SK-N-SH treated with all-trans-retinoic acid at 6 μM for 48 hours (cell line): ENCODE measurements around the gene SLC8B1.

Experiments used
- ATAC-seq: fragments of 200-7000 bp; cut with Tn5 transposase; 3 replicates; pipeline ENCODE4 v1.9.1; 2020; ENCODE audit warnings: mild to moderate bottlenecking, moderate library complexity
- ARNTL ChIP-seq: fragments of 450-650 bp; formaldehyde crosslinking; IDR thresholded peaks from 2 replicates; pipeline ENCODE4 v1.5.0; 2020; ENCODE audit warnings: low read depth, mild to moderate bottlenecking, moderate library complexity, borderline replicate concordance
- BACH2 ChIP-seq: fragments of 250-450 bp; sonication (Bioruptor Pico); IDR thresholded peaks from 2 replicates; pipeline ENCODE4 v1.9.0; 2021; ENCODE audit warnings: mild to moderate bottlenecking, borderline replicate concordance
- ESRRG ChIP-seq: fragments of 250-450 bp; sonication (Bioruptor Pico); IDR thresholded peaks from 2 replicates; pipeline ENCODE4 v1.6.1; 2021; ENCODE audit warnings: mild to moderate bottlenecking
- GLIS3 ChIP-seq: fragments of 250-450 bp; sonication (Bioruptor Pico); IDR thresholded peaks from 2 replicates; pipeline ENCODE4 v1.5.0; 2020; ENCODE audit warnings: mild to moderate bottlenecking, moderate library complexity
- OSR1 ChIP-seq: fragments of 250-450 bp; sonication (Bioruptor Pico); IDR thresholded peaks from 2 replicates; pipeline ENCODE4 v1.8.0; 2022; ENCODE audit warnings: moderate library complexity, mild to moderate bottlenecking, inconsistent platforms
- POU6F1 ChIP-seq: fragments of 250-450 bp; sonication (Bioruptor Pico); IDR thresholded peaks from 2 replicates; pipeline ENCODE4 v1.8.0; 2021; ENCODE audit warnings: low read depth, mild to moderate bottlenecking, moderate library complexity, borderline replicate concordance
- RARB ChIP-seq: fragments of 250-450 bp; sonication (Bioruptor Pico); IDR thresholded peaks from 2 replicates; pipeline ENCODE4 v1.8.0; 2021; ENCODE audit warnings: mild to moderate bottlenecking, moderate library complexity
- SNAI2 ChIP-seq: fragments of 250-450 bp; sonication (Bioruptor Pico); IDR thresholded peaks from 2 replicates; pipeline ENCODE4 v1.5.0; 2020; ENCODE audit warnings: mild to moderate bottlenecking, moderate library complexity
- TCF4 ChIP-seq: fragments of 250-450 bp; sonication (Bioruptor Pico); IDR thresholded peaks from 2 replicates; pipeline ENCODE4 v1.8.0; 2021; ENCODE audit warnings: mild to moderate bottlenecking, moderate library complexity, borderline replicate concordance
- TOX ChIP-seq: fragments of 250-450 bp; sonication (Bioruptor Pico); IDR thresholded peaks from 2 replicates; pipeline ENCODE4 v1.8.0; 2021; ENCODE audit warnings: mild to moderate bottlenecking, moderate library complexity, borderline replicate concordance
- ZNF565 ChIP-seq: fragments of 450-650 bp; formaldehyde crosslinking; conservative IDR thresholded peaks from 2 replicates; pipeline ENCODE4 v1.5.0; 2020; ENCODE audit warnings: low read depth, mild to moderate bottlenecking, moderate library complexity
- ZNF70 ChIP-seq: fragments of 450-650 bp; formaldehyde crosslinking; IDR thresholded peaks from 2 replicates; pipeline ENCODE4 v1.5.0; 2020; ENCODE audit warnings: mild to moderate bottlenecking, moderate library complexity
- TF ChIP-seq, protein P1 (sequence below): fragments of 250-450 bp; sonication (Bioruptor Pico); IDR thresholded peaks from 2 replicates; pipeline ENCODE4 v1.8.0; 2020; ENCODE audit warnings: mild to moderate bottlenecking, moderate library complexity, borderline replicate concordance
- TF ChIP-seq, protein P2 (sequence below): fragments of 250-450 bp; sonication (Bioruptor Pico); IDR thresholded peaks from 2 replicates; pipeline ENCODE4 v1.5.1; 2020; ENCODE audit warnings: low read depth, mild to moderate bottlenecking, moderate library complexity
- TF ChIP-seq, protein P3 (sequence below): fragments of 250-450 bp; sonication (Bioruptor Pico); IDR thresholded peaks from 2 replicates; pipeline ENCODE4 v1.5.0; 2020; ENCODE audit warnings: mild to moderate bottlenecking, moderate library complexity
- TF ChIP-seq, protein P4 (sequence below): fragments of 250-450 bp; sonication (Bioruptor Pico); IDR thresholded peaks from 2 replicates; pipeline ENCODE4 v1.5.1; 2021; ENCODE audit warnings: mild to moderate bottlenecking, moderate library complexity

Gene SLC8B1

DNA sequence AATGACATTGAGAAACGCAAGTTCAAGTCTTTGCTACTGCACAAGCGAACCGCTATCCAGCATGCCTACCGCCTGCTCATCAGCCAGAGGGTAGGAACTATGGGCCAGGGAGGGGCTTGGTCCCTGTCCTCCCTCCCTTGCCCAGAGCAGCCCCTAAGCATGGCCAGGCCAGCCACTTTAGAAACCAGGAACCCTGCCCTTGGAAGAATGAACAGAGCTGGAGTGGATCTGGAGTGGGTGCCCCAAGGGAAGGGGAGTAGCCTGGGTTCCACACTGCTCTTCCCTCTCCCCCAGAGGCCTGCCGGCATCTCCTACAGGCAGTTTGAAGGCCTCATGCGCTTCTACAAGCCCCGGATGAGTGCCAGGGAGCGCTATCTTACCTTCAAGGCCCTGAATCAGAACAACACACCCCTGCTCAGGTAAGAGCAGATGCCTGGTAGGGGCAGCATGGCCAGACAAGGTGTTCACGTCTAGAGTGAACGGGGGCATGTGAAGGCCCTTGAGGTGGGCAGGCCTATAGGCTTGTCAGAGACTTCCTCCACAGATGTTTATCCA is 57.9 kb downstream of the SLC8B1 start:
- no peak for ATAC-seq
- TF ChIP-seq GLIS3 (no peak), RARB (CRISPR knock-in tag) (no peak), BACH2 (CRISPR knock-in tag) (no peak)

DNA sequence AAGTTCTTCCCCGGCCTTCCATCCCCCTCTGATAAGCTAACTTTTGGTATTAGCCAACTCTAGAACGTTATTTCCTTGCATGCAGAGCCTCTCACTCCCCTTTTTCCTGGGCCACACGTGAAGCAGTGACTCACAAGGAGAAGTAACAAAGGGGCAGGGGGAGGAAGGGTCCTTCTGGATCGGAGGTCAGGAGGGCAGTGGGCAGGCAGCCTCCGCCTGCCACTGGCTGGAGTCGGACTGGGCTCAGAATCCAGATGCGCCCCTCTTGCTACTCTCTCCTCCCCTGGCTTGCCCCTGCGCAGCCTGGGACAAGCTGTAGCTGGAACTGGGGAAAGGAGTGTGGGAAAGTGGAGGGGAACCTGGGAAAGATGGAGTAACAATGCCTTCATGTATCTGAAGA is 58.6 kb downstream of the SLC8B1 start:
- ATAC-seq = no peak

DNA sequence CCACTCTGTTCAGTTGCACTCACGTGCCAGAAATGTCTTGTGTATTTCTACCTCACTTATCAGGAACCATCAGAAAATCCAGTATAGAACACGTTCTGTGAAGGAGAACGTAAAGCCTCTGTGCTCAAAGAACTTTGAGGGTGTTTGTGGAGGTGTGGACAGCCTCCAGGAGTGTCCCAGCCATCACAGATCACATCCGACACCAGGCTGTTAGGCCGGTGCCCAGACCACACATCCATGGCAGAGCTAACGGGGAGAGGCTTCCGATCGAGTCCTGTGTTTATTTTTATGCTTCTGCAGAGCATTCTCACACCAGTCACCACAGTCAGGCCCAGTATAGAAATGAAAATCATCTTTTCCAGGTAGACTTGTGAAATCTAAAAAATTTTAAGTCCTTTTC is 60.1 kb downstream of the SLC8B1 start:
- TF ChIP-seq TCF4 (no peak), ZNF70 (CRISPR knock-in tag) (no peak), OSR1 (CRISPR knock-in tag) (no peak), GLIS3 (no peak), SNAI2 (CRISPR knock-in tag) (no peak), POU6F1 (CRISPR knock-in tag) (no peak)
- ATAC-seq = no peak

More for the DNA sequence above, 58.6 kb downstream of the SLC8B1 start:
- TF ChIP-seq TCF4 = no peak
- TF ChIP-seq POU6F1 (CRISPR knock-in tag) = no peak
- TF ChIP-seq, protein P1, sequence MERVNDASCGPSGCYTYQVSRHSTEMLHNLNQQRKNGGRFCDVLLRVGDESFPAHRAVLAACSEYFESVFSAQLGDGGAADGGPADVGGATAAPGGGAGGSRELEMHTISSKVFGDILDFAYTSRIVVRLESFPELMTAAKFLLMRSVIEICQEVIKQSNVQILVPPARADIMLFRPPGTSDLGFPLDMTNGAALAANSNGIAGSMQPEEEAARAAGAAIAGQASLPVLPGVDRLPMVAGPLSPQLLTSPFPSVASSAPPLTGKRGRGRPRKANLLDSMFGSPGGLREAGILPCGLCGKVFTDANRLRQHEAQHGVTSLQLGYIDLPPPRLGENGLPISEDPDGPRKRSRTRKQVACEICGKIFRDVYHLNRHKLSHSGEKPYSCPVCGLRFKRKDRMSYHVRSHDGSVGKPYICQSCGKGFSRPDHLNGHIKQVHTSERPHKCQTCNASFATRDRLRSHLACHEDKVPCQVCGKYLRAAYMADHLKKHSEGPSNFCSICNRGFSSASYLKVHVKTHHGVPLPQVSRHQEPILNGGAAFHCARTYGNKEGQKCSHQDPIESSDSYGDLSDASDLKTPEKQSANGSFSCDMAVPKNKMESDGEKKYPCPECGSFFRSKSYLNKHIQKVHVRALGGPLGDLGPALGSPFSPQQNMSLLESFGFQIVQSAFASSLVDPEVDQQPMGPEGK (CRISPR knock-in tag) = no peak
- TF ChIP-seq SNAI2 (CRISPR knock-in tag) = no peak
- TF ChIP-seq ESRRG (CRISPR knock-in tag) = no peak
- TF ChIP-seq, protein P2, sequence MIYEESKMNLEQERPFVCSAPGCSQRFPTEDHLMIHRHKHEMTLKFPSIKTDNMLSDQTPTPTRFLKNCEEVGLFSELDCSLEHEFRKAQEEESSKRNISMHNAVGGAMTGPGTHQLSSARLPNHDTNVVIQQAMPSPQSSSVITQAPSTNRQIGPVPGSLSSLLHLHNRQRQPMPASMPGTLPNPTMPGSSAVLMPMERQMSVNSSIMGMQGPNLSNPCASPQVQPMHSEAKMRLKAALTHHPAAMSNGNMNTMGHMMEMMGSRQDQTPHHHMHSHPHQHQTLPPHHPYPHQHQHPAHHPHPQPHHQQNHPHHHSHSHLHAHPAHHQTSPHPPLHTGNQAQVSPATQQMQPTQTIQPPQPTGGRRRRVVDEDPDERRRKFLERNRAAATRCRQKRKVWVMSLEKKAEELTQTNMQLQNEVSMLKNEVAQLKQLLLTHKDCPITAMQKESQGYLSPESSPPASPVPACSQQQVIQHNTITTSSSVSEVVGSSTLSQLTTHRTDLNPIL (CRISPR knock-in tag) = no peak
- TF ChIP-seq RARB (CRISPR knock-in tag) = no peak
- TF ChIP-seq, protein P3, sequence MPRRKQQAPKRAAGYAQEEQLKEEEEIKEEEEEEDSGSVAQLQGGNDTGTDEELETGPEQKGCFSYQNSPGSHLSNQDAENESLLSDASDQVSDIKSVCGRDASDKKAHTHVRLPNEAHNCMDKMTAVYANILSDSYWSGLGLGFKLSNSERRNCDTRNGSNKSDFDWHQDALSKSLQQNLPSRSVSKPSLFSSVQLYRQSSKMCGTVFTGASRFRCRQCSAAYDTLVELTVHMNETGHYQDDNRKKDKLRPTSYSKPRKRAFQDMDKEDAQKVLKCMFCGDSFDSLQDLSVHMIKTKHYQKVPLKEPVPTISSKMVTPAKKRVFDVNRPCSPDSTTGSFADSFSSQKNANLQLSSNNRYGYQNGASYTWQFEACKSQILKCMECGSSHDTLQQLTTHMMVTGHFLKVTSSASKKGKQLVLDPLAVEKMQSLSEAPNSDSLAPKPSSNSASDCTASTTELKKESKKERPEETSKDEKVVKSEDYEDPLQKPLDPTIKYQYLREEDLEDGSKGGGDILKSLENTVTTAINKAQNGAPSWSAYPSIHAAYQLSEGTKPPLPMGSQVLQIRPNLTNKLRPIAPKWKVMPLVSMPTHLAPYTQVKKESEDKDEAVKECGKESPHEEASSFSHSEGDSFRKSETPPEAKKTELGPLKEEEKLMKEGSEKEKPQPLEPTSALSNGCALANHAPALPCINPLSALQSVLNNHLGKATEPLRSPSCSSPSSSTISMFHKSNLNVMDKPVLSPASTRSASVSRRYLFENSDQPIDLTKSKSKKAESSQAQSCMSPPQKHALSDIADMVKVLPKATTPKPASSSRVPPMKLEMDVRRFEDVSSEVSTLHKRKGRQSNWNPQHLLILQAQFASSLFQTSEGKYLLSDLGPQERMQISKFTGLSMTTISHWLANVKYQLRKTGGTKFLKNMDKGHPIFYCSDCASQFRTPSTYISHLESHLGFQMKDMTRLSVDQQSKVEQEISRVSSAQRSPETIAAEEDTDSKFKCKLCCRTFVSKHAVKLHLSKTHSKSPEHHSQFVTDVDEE (CRISPR knock-in tag) = no peak
- TF ChIP-seq, protein P4, sequence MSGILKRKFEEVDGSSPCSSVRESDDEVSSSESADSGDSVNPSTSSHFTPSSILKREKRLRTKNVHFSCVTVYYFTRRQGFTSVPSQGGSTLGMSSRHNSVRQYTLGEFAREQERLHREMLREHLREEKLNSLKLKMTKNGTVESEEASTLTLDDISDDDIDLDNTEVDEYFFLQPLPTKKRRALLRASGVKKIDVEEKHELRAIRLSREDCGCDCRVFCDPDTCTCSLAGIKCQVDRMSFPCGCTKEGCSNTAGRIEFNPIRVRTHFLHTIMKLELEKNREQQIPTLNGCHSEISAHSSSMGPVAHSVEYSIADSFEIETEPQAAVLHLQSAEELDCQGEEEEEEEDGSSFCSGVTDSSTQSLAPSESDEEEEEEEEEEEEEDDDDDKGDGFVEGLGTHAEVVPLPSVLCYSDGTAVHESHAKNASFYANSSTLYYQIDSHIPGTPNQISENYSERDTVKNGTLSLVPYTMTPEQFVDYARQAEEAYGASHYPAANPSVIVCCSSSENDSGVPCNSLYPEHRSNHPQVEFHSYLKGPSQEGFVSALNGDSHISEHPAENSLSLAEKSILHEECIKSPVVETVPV (CRISPR knock-in tag) = no peak
- TF ChIP-seq TOX (CRISPR knock-in tag) = no peak
- TF ChIP-seq ZNF565 (CRISPR knock-in tag) = no peak
- TF ChIP-seq GLIS3 = no peak
- no peak for TF ChIP-seq ARNTL (CRISPR knock-in tag)
